Lower leg skin (tissue), 3 donors: ENCODE results near the gene IAPP.

Experiments
- POLR2A ChIP-seq, 2 donors: fragments of 450-650 bp; IDR thresholded peaks; one replicate each; pipeline ENCODE4 v1.6.1; 2016 to 2017; ENCODE audit warnings: antibody characterized with exemption in 2 of 2, mild to moderate bottlenecking in 1 of 2, moderate library complexity in 1 of 2
- TF ChIP-seq, protein P1 (sequence below), 3 donors: fragments of 450-650 bp; IDR thresholded peaks; one replicate each; pipeline ENCODE4 v1.5.1; 2016; ENCODE audit warnings: antibody characterized with exemption in 3 of 3, mild to moderate bottlenecking in 3 of 3, moderate library complexity in 2 of 3

DNA sequence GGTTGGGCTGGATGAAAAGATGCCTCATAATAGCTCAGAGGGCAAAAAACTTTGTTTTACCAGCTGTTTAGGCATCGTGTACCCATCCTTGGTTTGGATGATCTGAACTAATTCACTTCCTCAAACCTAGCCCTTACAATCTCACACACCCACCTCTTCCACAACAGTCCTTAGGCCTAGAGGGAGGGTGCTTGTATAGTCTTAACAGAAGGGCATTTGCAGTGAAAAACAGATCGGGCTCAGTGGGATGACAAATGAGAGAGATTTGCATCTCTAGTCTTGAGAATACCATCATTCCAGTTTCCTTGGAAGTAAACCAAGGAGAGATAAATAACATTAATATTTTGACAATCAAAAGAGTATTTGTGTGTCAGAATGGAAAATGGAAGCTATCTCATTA lies 49.0 kb upstream of the IAPP start:
- TF ChIP-seq, protein P1, sequence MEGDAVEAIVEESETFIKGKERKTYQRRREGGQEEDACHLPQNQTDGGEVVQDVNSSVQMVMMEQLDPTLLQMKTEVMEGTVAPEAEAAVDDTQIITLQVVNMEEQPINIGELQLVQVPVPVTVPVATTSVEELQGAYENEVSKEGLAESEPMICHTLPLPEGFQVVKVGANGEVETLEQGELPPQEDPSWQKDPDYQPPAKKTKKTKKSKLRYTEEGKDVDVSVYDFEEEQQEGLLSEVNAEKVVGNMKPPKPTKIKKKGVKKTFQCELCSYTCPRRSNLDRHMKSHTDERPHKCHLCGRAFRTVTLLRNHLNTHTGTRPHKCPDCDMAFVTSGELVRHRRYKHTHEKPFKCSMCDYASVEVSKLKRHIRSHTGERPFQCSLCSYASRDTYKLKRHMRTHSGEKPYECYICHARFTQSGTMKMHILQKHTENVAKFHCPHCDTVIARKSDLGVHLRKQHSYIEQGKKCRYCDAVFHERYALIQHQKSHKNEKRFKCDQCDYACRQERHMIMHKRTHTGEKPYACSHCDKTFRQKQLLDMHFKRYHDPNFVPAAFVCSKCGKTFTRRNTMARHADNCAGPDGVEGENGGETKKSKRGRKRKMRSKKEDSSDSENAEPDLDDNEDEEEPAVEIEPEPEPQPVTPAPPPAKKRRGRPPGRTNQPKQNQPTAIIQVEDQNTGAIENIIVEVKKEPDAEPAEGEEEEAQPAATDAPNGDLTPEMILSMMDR (IDR thresholded peaks at IDR 0.05): no peak
- TF ChIP-seq POLR2A (IDR thresholded peaks at IDR 0.05): no peak
